HCT116 (cell line): ENCODE results near the gene HAPLN2.

ENCODE experiments used
- CTCF ChIP-seq, 3 experiments: fragments of 200-600 bp in 1 of 3; sonication (generic) in 1 of 3; IDR thresholded peaks in 2 of 3; conservative IDR thresholded peaks in 1 of 3; 2 replicates each; pipeline ENCODE4 v1.5.1; 2012 to 2017; ENCODE audit warnings: low read depth in 2 of 3, low read length in 2 of 3, antibody characterized with exemption in 1 of 3, borderline replicate concordance in 1 of 3, control low read depth in 1 of 3, mild to moderate bottlenecking in 1 of 3, mixed read lengths in 1 of 3, mixed run types in 1 of 3, moderate library complexity in 1 of 3; ENCODE audit not compliant: insufficient read depth in 1 of 3
- EZH2 ChIP-seq: fragments of 200-600 bp; sonication (generic); IDR thresholded peaks from 2 replicates; pipeline ENCODE4 v1.6.1; 2017; ENCODE audit warnings: antibody characterized with exemption, mixed run types
- EZH2phosphoT487 ChIP-seq: fragments of 200-600 bp; IDR thresholded peaks from 2 replicates; pipeline ENCODE4 v1.6.1; 2018; ENCODE audit warnings: antibody characterized with exemption, borderline replicate concordance
- MAX ChIP-seq: IDR thresholded peaks from 2 replicates; pipeline ENCODE4 v1.6.1; 2012
- POLR2A ChIP-seq: IDR thresholded peaks from 2 replicates; pipeline ENCODE4 v1.7.0; 2011; ENCODE audit warnings: borderline replicate concordance; ENCODE audit not compliant: insufficient read depth, insufficient read length; ENCODE audit errors: extremely low read depth
- POLR2AphosphoS5 ChIP-seq: IDR thresholded peaks from 2 replicates; pipeline ENCODE4 v1.6.1; 2011; ENCODE audit warnings: mild to moderate bottlenecking, low read depth, low read length, moderate library complexity
- RAD21 ChIP-seq: IDR thresholded peaks from 2 replicates; pipeline ENCODE4 v1.6.1; 2012; ENCODE audit warnings: low read depth, mild to moderate bottlenecking
- REST ChIP-seq: IDR thresholded peaks from 2 replicates; pipeline ENCODE4 v1.6.1; 2012; ENCODE audit warnings: low read depth
- TCF7L2 ChIP-seq: IDR thresholded peaks from 2 replicates; pipeline ENCODE4 v1.7.0; 2011; ENCODE audit warnings: borderline replicate concordance, inconsistent platforms; ENCODE audit not compliant: insufficient read depth, insufficient read length; ENCODE audit errors: extremely low read depth
- YY1 ChIP-seq: IDR thresholded peaks from 2 replicates; pipeline ENCODE4 v1.6.1; 2011; ENCODE audit warnings: low read length, low read depth, moderate library complexity, mild to moderate bottlenecking; ENCODE audit not compliant: insufficient replicate concordance; ENCODE audit errors: extremely low read depth
- ZFX ChIP-seq: fragments of 450-650 bp; IDR thresholded peaks from 2 replicates; pipeline ENCODE4 v1.6.1; 2017

GRCh38 chr1:156599811-156600210 is 19.4 kb upstream of the HAPLN2 start:
- peak in 2 of 3 experiments; percentile 37 to 39; a peak in 4 of 6 replicates for TF ChIP-seq CTCF (IDR thresholded peaks at IDR 0.05 in 2 of 3, conservative IDR thresholded peaks at IDR 0.05 in 1 of 3; ENCODE audit: borderline replicate concordance in 1 of 3, insufficient read depth in 1 of 3, low read depth in 2 of 3, low read length in 2 of 3)
- no peak for TF ChIP-seq POLR2A
- no peak for TF ChIP-seq MAX
- TF ChIP-seq POLR2AphosphoS5: no peak
- no peak for TF ChIP-seq EZH2
- no peak for TF ChIP-seq ZFX
- TF ChIP-seq RAD21: no peak
- no peak for TF ChIP-seq YY1
- TF ChIP-seq EZH2phosphoT487: no peak
- no peak for TF ChIP-seq REST
- TF ChIP-seq TCF7L2: no peak
